Ovary (tissue), 9 donors: ENCODE results near the gene KRTAP4-16. TPM values are rescaled to one million over a fixed set of nuclear protein-coding genes. Genes with fewer than 3 reads are reported as not detected.
"Not testable (repeated sequence)": the region's sequence is repeated elsewhere in the genome, so short reads cannot be mapped to it uniquely, and the experiment has no call there.

Experiments
- DNase-seq, 5 donors: peaks; one replicate each; pipeline ENCODE4 v3.0.0-alpha.2; 2019 to 2020
- H3K27ac ChIP-seq, 2 donors: fragments of 200-600 bp; one replicate each; pipeline versions ENCODE4 v1.5.1 to v1.8.0; 2019 to 2022
- H3K27me3 ChIP-seq: fragments of 200-600 bp; one replicate; pipeline ENCODE4 v1.8.0; 2022
- H3K36me3 ChIP-seq: fragments of 200-600 bp; sonication (generic); one replicate; pipeline ENCODE4 v1.5.1; 2019
- H3K4me1 ChIP-seq: one replicate; pipeline ENCODE4 v1.8.1; 2013; ENCODE audit warnings: mild to moderate bottlenecking, moderate library complexity; ENCODE audit not compliant: insufficient read depth
- H3K4me3 ChIP-seq: fragments of 200-600 bp; sonication (generic); one replicate; pipeline ENCODE4 v1.5.1; 2017
- H3K9me3 ChIP-seq, 2 donors: fragments of 200-600 bp in 1 of 2; sonication (generic) in 1 of 2; one replicate each; pipeline versions ENCODE4 v1.5.1 to v1.8.1; 2013 to 2019; ENCODE audit warnings: mild to moderate bottlenecking in 1 of 2, moderate library complexity in 1 of 2
- EP300 ChIP-seq: sonication (generic); formaldehyde crosslinking; IDR thresholded peaks from one replicate; pipeline ENCODE4 v1.6.1; 2017; ENCODE audit warnings: antibody characterized with exemption
- POLR2A ChIP-seq: fragments of 450-650 bp; IDR thresholded peaks from one replicate; pipeline ENCODE4 v1.6.1; 2017; ENCODE audit warnings: antibody characterized with exemption, mild to moderate bottlenecking, moderate library complexity
- WGBS, 3 donors: extraction: QIAGEN DNeasy Blood & Tissue Kit in 1 of 3; methylation state at CpG; one replicate each; pipeline versions ENCODE4 v1.1.5 to v1.1.7; 2013 to 2017; 5-methylcytosine and 5-hydroxymethylcytosine counted together
- intact Hi-C, 4 donors: fragments of 100-400 bp; cut with DNase I; formaldehyde crosslinking; loops; one replicate each; pipeline versions ENCODE4 v1.11.0 to v1.15.1; 2022 to 2023
- polyA plus RNA-seq, 2 donors: library from polyadenylated mRNA; stranded (reverse); fragments of 200-250 nt in 1 of 2; fragments of 350-450 nt in 1 of 2; fragmentation: Illumina TruSeq in 1 of 2; extraction: RNeasy Lipid Tissue Mini Kit (QIAGEN cat#74804) in 1 of 2; gene quantifications; one replicate each; pipeline ENCODE4 v1.2.3, GENCODE V29; 2013 to 2014
- total RNA-seq, 7 donors: library from RNA; depleted of rRNA in 2 of 7; stranded (reverse); fragments of >200 nt in 2 of 7; fragmentation: NEBNext Ultra II Directional in 3 of 7; extraction: Animal tissue kit (Norgen Biotek cat#: 25700) in 3 of 7; gene quantifications; one replicate each; pipeline versions ENCODE4 v1.1.0 to v1.2.4, GENCODE V29; 2016 to 2023
- TF ChIP-seq, protein P1 (sequence below), 3 donors: fragments of 450-650 bp in 2 of 3; fragments of 200-600 bp in 1 of 3; IDR thresholded peaks; one replicate each; pipeline versions ENCODE4 v1.5.1 to v1.8.0; 2016 to 2022; ENCODE audit warnings: antibody characterized with exemption in 3 of 3, mild to moderate bottlenecking in 1 of 3
- donor health status: DM: no; HTN: no; CAD: no; lungs with moderate emphysema.
- donor health status: DM: no; HTN: no; CAD: no.
- donor health status: Bipolar disorder and iron deficiency.
- donor health status: DM: yes; HTN: yes; CAD: no.
- donor health status: DM: no; HTN: no; CAD: no.
- donor health status: DM: yes; HTN: yes; CAD: no.

KRTAP4-16 gene
- total and polyA plus RNA-seq, 9 donors = not detected

DNA sequence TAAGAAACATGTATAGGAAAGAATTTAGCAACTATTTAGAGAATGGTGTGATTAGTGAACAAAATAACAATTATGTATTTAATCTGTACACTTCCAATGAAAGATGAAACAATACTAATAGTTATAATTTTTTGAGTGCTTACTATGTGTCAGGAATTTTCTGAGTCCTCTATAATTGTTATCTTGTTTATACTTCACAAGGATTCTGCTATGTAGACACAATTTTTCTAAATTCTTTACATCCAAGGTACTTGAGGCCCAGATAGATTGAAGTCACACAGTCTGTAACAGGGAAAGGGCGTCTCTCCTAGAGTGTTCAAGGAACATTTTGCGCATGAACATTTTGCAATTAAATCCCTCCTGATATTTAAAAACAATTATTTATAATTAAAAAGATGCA is 23.1 kb upstream of the KRTAP4-16 start:
- no peaks in the 10 kb centered on the region for H3K4me1 ChIP-seq
- no peak for DNase-seq
- no peak overlapping the region for H3K27ac ChIP-seq
- 71 to 100% (median 95%) methylated on average over 2 of the region's 2 CpGs for WGBS, 3 donors
- TF ChIP-seq, protein P1, sequence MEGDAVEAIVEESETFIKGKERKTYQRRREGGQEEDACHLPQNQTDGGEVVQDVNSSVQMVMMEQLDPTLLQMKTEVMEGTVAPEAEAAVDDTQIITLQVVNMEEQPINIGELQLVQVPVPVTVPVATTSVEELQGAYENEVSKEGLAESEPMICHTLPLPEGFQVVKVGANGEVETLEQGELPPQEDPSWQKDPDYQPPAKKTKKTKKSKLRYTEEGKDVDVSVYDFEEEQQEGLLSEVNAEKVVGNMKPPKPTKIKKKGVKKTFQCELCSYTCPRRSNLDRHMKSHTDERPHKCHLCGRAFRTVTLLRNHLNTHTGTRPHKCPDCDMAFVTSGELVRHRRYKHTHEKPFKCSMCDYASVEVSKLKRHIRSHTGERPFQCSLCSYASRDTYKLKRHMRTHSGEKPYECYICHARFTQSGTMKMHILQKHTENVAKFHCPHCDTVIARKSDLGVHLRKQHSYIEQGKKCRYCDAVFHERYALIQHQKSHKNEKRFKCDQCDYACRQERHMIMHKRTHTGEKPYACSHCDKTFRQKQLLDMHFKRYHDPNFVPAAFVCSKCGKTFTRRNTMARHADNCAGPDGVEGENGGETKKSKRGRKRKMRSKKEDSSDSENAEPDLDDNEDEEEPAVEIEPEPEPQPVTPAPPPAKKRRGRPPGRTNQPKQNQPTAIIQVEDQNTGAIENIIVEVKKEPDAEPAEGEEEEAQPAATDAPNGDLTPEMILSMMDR (IDR thresholded peaks at IDR 0.05) = no peak
- TF ChIP-seq EP300 (no peak), POLR2A (no peak)
- no peaks in the 10 kb centered on the region for H3K27me3 ChIP-seq
- H3K9me3 ChIP-seq = no peaks in the 10 kb centered on the region
- intact Hi-C loops = no loop called here
- H3K36me3 ChIP-seq = no peaks in the 10 kb centered on the region
- H3K4me3 ChIP-seq = no peak overlapping the region

DNA sequence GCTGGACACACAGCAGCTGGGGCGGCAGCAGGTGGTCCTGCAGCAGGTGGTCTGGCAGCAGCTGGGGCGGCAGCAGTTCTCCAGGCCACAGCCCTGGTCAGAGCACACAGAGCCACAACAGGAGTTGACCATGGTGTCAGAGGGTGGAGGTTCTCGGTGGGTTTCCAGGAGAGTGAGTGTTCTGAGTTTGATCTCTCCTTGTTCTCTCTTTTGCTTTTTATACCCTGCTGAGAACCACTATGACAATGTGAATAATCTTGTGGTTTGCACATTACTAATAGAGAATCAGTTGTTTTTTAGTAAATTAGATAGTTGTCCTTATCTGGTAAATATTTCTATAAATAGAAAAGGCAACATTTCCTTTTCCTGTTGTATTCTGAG is 22.0 kb upstream of the KRTAP4-16 start, which contains the start of gene KRTAP4-12:
KRTAP4-12 (minus strand) TSS at position 192 of the 381 bp plus-strand sequence; CDS start at position 132, 60 bp downstream.
- intact Hi-C loops, H3K27ac ChIP-seq, H3K9me3 ChIP-seq, H3K27me3 ChIP-seq, H3K4me3 ChIP-seq, H3K36me3 ChIP-seq, DNase-seq, H3K4me1 ChIP-seq: not testable (repeated sequence)
- 77 to 80% (median 78%) methylated on average over 3 of the region's 3 CpGs for WGBS, 3 donors

DNA sequence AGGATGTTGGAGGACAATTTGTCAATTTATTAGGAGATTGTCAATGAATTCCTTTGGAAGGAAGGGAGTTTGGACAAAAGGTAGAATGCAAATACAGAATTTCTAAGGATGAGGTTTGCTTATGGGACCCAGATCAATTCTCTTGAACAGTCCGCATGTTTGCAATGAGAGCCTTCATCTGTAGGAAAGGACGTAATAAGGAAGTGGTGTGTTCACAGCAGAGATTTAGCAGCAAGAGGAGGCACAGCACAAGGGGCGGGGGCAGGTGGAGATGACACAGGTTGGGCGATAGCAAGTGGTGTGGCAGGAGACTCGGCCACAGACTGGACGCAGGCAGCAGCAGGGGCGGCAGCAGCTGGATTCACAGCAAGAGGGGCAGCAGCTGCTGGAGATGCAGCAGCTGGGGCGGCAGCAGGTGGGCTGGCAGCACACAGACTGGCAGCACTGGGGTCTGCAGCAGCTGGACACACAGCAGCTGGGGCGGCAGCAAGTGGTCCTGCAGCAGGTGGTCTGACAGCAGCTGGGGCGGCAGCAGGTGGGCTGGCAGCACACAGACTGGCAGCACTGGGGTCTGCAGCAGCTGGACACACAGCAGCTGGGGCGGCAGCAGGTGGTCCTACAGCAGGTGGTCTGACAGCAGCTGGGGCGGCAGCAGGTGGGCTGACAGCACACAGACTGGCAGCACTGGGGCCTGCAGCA is 21.4 kb upstream of the KRTAP4-16 start:
- DNase-seq, H3K27me3 ChIP-seq, H3K27ac ChIP-seq, H3K4me3 ChIP-seq, H3K36me3 ChIP-seq, intact Hi-C loops, H3K4me1 ChIP-seq, H3K9me3 ChIP-seq: not testable (repeated sequence)
- 79 to 84% (median 79%) methylated on average over 12 of the region's 12 CpGs for WGBS, 3 donors

DNA sequence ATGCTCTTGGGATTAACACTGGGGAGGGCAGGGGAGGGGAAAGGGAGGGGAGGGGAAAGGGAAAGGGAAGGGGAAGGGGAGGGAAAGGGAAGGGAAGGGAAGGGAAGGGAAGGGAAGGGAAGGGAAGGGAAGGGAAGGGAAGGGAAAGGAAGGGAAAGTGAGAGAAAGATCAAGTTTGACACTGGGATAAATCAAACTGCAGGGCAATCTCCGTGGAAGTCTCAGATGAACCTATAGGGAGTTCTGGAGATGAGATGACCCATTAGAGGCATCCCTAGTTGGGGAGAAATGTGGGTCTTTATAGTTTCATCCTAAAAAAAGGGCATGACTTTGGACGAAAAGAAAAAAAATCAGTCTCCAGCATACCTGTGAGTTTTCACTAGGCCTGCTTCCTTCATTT is 19.7 kb upstream of the KRTAP4-16 start:
- intact Hi-C loops = no loop called here
- TF ChIP-seq EP300 (no peak), POLR2A (no peak)
- TF ChIP-seq, protein P1 (IDR thresholded peaks at IDR 0.05) = no peak
- Histone ChIP-seq H3K9me3 (no peaks in the 10 kb centered on the region), H3K36me3 (no peaks in the 10 kb centered on the region), H3K4me1 (no peaks in the 10 kb centered on the region), H3K4me3 (no peak overlapping the region), H3K27ac (no peak overlapping the region), H3K27me3 (no peaks in the 10 kb centered on the region)
- 86 to 92% (median 87%) methylated on average over 2 of the region's 2 CpGs for WGBS, 3 donors
- DNase-seq = no peak

DNA sequence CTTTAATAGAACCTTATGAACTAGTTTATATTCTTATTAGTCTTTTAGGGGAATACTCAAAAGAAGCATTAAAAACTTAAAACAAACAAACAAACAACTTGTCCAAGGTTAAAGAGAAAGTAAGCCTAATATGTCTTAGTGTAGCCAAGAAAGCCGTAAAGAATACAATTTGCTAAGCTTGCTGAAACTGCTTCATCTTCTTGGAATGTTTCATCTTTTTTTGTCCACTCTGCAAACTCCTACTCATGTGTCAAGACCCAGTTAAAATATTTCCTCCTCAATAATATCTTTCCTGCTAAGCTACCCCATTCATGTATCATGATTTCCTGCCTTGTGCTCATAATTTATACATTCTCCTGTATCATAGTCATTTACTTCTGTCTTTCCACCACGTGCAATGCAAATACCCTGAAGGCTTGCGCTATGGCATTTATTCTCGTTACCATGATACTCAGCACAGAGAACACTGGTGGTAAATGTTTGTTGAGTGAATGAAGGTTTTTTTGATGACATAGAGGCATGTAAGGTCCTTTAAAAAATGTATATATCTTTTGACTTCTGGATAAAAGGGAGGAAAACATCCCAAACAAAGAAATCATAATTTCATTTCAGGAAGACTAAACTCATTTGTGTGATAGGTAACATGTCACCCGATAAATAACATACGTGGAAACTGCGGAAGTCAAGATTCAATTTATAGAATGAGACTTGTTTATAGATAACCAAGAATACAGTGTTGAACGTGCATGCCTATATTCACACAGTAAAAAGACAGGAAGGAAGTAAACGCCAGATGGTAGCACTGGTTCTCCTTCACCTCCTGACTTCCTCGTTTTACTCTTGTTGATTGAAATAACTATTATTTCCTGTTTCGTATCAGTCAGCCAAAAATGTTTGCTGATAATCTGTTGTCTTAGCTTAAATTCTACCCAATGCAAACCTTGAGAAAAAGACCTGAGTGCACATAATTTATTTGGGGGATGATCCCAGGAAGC is 18.0 kb upstream of the KRTAP4-16 start:
- H3K27me3 ChIP-seq, H3K27ac ChIP-seq, intact Hi-C loops, H3K4me3 ChIP-seq, H3K9me3 ChIP-seq, DNase-seq, H3K4me1 ChIP-seq, H3K36me3 ChIP-seq: not testable (repeated sequence)
- WGBS, 3 donors = 52 to 59% (median 56%) methylated on average over 11 of the region's 11 CpGs

DNA sequence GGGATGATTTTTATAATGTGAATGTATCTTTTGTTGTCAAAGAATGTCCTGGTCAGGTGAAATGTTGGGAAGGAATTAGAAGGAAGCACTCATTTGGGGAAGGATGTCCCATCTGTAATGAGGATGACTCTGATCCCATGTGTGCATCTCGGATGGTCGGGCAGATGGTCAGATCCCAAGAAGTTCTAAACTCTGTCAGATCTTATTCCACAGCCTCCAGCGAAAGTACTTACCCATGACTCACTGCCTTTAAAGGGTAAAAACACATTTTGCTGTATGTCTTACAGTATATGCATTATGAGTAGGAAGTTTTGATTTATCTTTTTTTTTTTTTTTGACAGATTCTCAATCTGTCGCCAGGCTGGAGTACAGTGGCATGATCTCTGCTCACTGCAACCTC is 16.7 kb upstream of the KRTAP4-16 start:
- Histone ChIP-seq H3K9me3 (no peaks in the 10 kb centered on the region), H3K27me3 (no peaks in the 10 kb centered on the region), H3K36me3 (no peaks in the 10 kb centered on the region), H3K4me3 (no peak overlapping the region), H3K4me1 (no peaks in the 10 kb centered on the region), H3K27ac (no peak overlapping the region)
- DNase-seq = no peak
- 90 to 94% (median 93%) methylated on average over 4 of the region's 4 CpGs for WGBS, 3 donors
- TF ChIP-seq EP300 (no peak), POLR2A (no peak)
- TF ChIP-seq, protein P1 (IDR thresholded peaks at IDR 0.05) = no peak
- intact Hi-C loops = no loop called here

DNA sequence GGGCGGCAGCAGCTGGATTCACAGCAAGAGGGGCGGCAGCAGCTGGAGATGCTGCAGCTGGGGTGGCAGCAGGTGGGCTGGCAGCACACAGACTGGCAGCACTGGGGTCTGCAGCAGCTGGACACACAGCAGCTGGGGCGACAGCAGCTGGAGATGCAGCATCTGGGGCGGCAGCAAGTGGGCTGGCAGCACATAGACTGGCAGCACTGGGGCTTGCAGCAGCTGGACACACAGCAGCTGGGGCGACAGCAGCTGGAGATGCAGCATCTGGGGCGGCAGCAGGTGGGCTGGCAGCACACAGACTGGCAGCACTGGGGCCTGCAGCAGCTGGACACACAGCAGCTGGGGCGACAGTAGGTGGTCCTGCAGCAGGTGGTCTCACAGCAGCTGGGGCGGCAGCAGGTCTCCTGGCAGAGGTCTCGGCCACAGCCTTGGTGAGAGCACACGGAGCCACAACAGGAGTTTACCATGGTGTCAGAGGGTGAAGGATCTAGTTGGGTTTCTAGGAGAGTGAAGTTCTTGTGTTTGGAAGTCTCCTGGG is 15.9 kb upstream of the KRTAP4-16 start, which contains the start of gene KRTAP4-11:
KRTAP4-11 (minus strand) TSS at position 528 of the 541 bp plus-strand sequence; CDS start at position 470, 58 bp downstream.
- H3K4me3 ChIP-seq, H3K4me1 ChIP-seq, H3K9me3 ChIP-seq, H3K36me3 ChIP-seq, intact Hi-C loops, H3K27ac ChIP-seq, H3K27me3 ChIP-seq, DNase-seq: not testable (repeated sequence)
- 60 to 68% (median 67%) methylated on average over 10 of the region's 10 CpGs for WGBS, 3 donors
